SK-N-SH (cell line): ENCODE data around the gene SI. TPM values are rescaled to one million over a fixed set of nuclear protein-coding genes. Genes with fewer than 3 reads are reported as not detected.

Source experiments
- CTCF ChIA-PET: fragments of 300-600, 350-600 bp; formaldehyde crosslinking; extraction: SDS; loops from one replicate; lab custom pipeline; 2021; lab: Yijun Ruan, JAX
- POLR2A ChIA-PET: fragments of 350-600 bp; sonication (Branson Sonifier 250); formaldehyde crosslinking; extraction: SDS; loops from one replicate; lab custom pipeline; 2020; ENCODE audit warnings: antibody characterized with exemption, inconsistent platforms; lab: Yijun Ruan, JAX
- DNase-seq: peaks from one replicate; pipeline ENCODE4 v3.0.0; 2012
- H2AFZ ChIP-seq: fragments of 200-600 bp; sonication (generic); 2 replicates; pipeline ENCODE4 v1.8.1; 2016; ENCODE audit warnings: antibody characterized with exemption, mild to moderate bottlenecking, low read depth
- H3F3A ChIP-seq: fragments of 200-600 bp; sonication (generic); replicated peaks from 2 replicates; pipeline ENCODE3; 2016; ENCODE audit warnings: antibody characterized with exemption, mild to moderate bottlenecking; ENCODE audit not compliant: insufficient read depth
- H3K27ac ChIP-seq, 2 experiments: fragments of 200-500 bp in 1 of 2; fragments of 200-600 bp in 1 of 2; sonication (Bioruptor generic) in 1 of 2; sonication (generic), shearing (Covaris generic) in 1 of 2; 2 replicates each; pipeline versions ENCODE4 v1.5.1 to v1.6.1; 2014 to 2016; ENCODE audit warnings: low read depth in 2 of 2, inconsistent platforms in 1 of 2, low read length in 1 of 2, mild to moderate bottlenecking in 1 of 2, mixed read lengths in 1 of 2
- H3K27me3 ChIP-seq: fragments of 200-600 bp; sonication (generic), shearing (Covaris generic); 2 replicates; pipeline ENCODE4 v1.6.1; 2016; ENCODE audit warnings: mixed run types; ENCODE audit not compliant: insufficient read depth
- H3K36me3 ChIP-seq, 2 experiments: fragments of 200-500 bp in 1 of 2; fragments of 200-600 bp in 1 of 2; sonication (Bioruptor generic) in 1 of 2; sonication (generic) in 1 of 2; replicated peaks in 1 of 2; 2 replicates each; pipeline versions ENCODE3 to v1.5.1; 2014 to 2016; ENCODE audit warnings: low read length in 1 of 2, mild to moderate bottlenecking in 1 of 2; ENCODE audit not compliant: insufficient read depth in 2 of 2, control insufficient read depth in 1 of 2
- H3K4me1 ChIP-seq, 2 experiments: fragments of 200-500 bp in 1 of 2; fragments of 200-600 bp in 1 of 2; sonication (Bioruptor generic) in 1 of 2; sonication (generic), shearing (Covaris generic) in 1 of 2; 2 replicates each; pipeline versions ENCODE4 v1.5.1 to v1.6.1; 2014 to 2016; ENCODE audit warnings: low read depth in 1 of 2, low read length in 1 of 2, mixed run types in 1 of 2; ENCODE audit not compliant: insufficient read depth in 2 of 2, control insufficient read depth in 1 of 2
- H3K4me2 ChIP-seq: fragments of 200-600 bp; sonication (generic), shearing (Covaris generic); 2 replicates; pipeline ENCODE4 v1.6.1; 2017; ENCODE audit warnings: mixed run types
- H3K4me3 ChIP-seq, 2 experiments: fragments of 200-500 bp in 1 of 2; fragments of 200-600 bp in 1 of 2; sonication (Bioruptor generic) in 1 of 2; sonication (generic), shearing (Covaris generic) in 1 of 2; 2 replicates each; pipeline versions ENCODE4 v1.5.1 to v1.8.1; 2014 to 2016; ENCODE audit warnings: low read depth in 2 of 2, inconsistent platforms in 1 of 2, low read length in 1 of 2, mild to moderate bottlenecking in 1 of 2, mixed read lengths in 1 of 2, moderate library complexity in 1 of 2
- H3K79me2 ChIP-seq: fragments of 200-600 bp; sonication (generic); 2 replicates; pipeline ENCODE4 v1.8.1; 2017; ENCODE audit warnings: mild to moderate bottlenecking; ENCODE audit not compliant: insufficient read depth
- H3K9ac ChIP-seq: fragments of 200-600 bp; sonication (generic); 2 replicates; pipeline ENCODE4 v1.6.1; 2017; ENCODE audit warnings: mixed run types
- H3K9me2 ChIP-seq: fragments of 200-600 bp; sonication (generic); 2 replicates; pipeline ENCODE4 v1.6.1; 2017; ENCODE audit warnings: mixed run types
- H3K9me3 ChIP-seq: fragments of 200-600 bp; sonication (generic); 2 replicates; pipeline ENCODE4 v1.6.1; 2017; ENCODE audit warnings: mixed run types, mild to moderate bottlenecking, moderate library complexity
- H4K20me1 ChIP-seq: fragments of 200-600 bp; sonication (generic); 2 replicates; pipeline ENCODE4 v1.6.1; 2017; ENCODE audit warnings: mild to moderate bottlenecking, mixed run types; ENCODE audit not compliant: insufficient read depth
- ELF1 ChIP-seq: IDR thresholded peaks from 2 replicates; pipeline ENCODE4 v1.4.0; 2012
- EP300 ChIP-seq, 2 experiments: IDR thresholded peaks; 2 replicates each; pipeline versions ENCODE4 v1.4.0 to v1.6.1; 2012; ENCODE audit warnings: borderline replicate concordance in 1 of 2, low read depth in 1 of 2, low read length in 1 of 2
- FOSL2 ChIP-seq: IDR thresholded peaks from 2 replicates; pipeline ENCODE4 v1.4.0; 2012; ENCODE audit warnings: low read depth, mild to moderate bottlenecking, moderate library complexity, borderline replicate concordance
- FOXJ3 ChIP-seq: sonication (generic); formaldehyde crosslinking; IDR thresholded peaks from 2 replicates; pipeline ENCODE4 v1.5.1; 2020; ENCODE audit warnings: mild to moderate bottlenecking, missing genetic modification reagents
- FOXM1 ChIP-seq: IDR thresholded peaks from 2 replicates; pipeline ENCODE4 v1.4.0; 2012; ENCODE audit warnings: low read depth, mild to moderate bottlenecking
- GABPA ChIP-seq: IDR thresholded peaks from 2 replicates; pipeline ENCODE4 v1.4.0; 2012; ENCODE audit warnings: low read depth, mild to moderate bottlenecking
- GATA2 ChIP-seq: sonication (generic); formaldehyde crosslinking; IDR thresholded peaks from 2 replicates; pipeline ENCODE4 v1.5.0; 2020; ENCODE audit warnings: mild to moderate bottlenecking, missing genetic modification reagents
- MXI1 ChIP-seq: IDR thresholded peaks from 2 replicates; pipeline ENCODE4 v1.6.1; 2012; ENCODE audit warnings: mild to moderate bottlenecking, low read depth, low read length, improper control_type of control experiment
- NFIC ChIP-seq: IDR thresholded peaks from 2 replicates; pipeline ENCODE4 v1.4.0; 2012; ENCODE audit warnings: borderline replicate concordance
- RAD21 ChIP-seq: IDR thresholded peaks from 2 replicates; pipeline ENCODE4 v1.6.1; 2012; ENCODE audit warnings: mild to moderate bottlenecking, low read length
- RFX5 ChIP-seq: IDR thresholded peaks from 2 replicates; pipeline ENCODE4 v1.6.1; 2012; ENCODE audit warnings: mild to moderate bottlenecking, improper control_type of control experiment, low read length
- RXRA ChIP-seq: IDR thresholded peaks from 2 replicates; pipeline ENCODE4 v1.4.0; 2012; ENCODE audit warnings: low read depth, mild to moderate bottlenecking, borderline replicate concordance
- SMC3 ChIP-seq: IDR thresholded peaks from 2 replicates; pipeline ENCODE4 v1.6.1; 2012; ENCODE audit warnings: low read depth, low read length, improper control_type of control experiment
- YY1 ChIP-seq: IDR thresholded peaks from 2 replicates; pipeline ENCODE4 v1.4.0; 2012; ENCODE audit warnings: low read depth, mild to moderate bottlenecking
- WGBS: methylation state at CpG from one replicate; pipeline ENCODE4 v1.1.6; 2017; ENCODE audit warnings: low lambda C conversion rate; 5-methylcytosine and 5-hydroxymethylcytosine counted together
- polyA plus RNA-seq, 3 experiments: library from polyadenylated mRNA; depleted of rRNA; stranded (reverse); fragments of >200 nt; gene quantifications; 2 replicates each; pipeline ENCODE4 v1.2.3, GENCODE V29; 2012
- TF ChIP-seq, protein P1 (sequence below): fragments of 150-350 bp; IDR thresholded peaks from 2 replicates; pipeline ENCODE4 v1.6.1; 2016; ENCODE audit warnings: mild to moderate bottlenecking, low read depth, low read length
- TF ChIP-seq, protein P2 (sequence below): IDR thresholded peaks from 2 replicates; pipeline ENCODE4 v1.4.0; 2012; ENCODE audit warnings: low read depth, borderline replicate concordance
- TF ChIP-seq, protein P3 (sequence below): fragments of 150-350 bp; IDR thresholded peaks from 2 replicates; pipeline ENCODE4 v1.6.1; 2017; ENCODE audit warnings: antibody characterized with exemption, low read length, low read depth, borderline replicate concordance
- TF ChIP-seq, protein P4 (sequence below): fragments of 200-600 bp; sonication (generic); IDR thresholded peaks from 2 replicates; pipeline ENCODE4 v1.6.1; 2017; ENCODE audit warnings: antibody characterized with exemption, mild to moderate bottlenecking, moderate library complexity
- TF ChIP-seq, protein P5 (sequence below): IDR thresholded peaks from 2 replicates; pipeline ENCODE4 v1.4.0; 2012; ENCODE audit warnings: low read depth, borderline replicate concordance

SI gene
- polyA plus RNA-seq, 1 of the 3 experiments (the other 2 are of a cell fraction): not detected

DNA sequence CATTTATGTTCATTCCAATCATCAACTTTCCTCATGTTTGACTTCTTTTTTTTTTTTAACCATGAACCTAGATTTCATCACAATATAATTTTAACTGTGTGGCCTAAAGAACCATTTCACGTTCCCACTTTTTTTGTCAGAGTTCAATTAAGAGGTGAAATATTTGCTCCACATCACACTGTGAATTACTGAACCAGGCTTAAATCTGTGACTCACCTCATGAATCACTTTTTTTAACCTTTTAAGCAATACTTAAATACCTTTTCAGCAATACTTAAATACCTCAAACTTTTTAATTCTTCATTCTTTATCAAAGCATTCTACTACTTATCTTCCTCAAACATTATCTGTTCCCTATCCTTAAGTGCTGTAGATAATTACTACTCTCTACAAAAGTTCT, 137.6 kb downstream of the SI start:
- no peaks in the 10 kb centered on the region for H3F3A ChIP-seq

More for the DNA sequence above, 137.6 kb downstream of the SI start:
- Histone ChIP-seq H3K4me3 (no peak overlapping the region), H3K4me2 (no peak overlapping the region), H3K27me3 (no peaks in the 10 kb centered on the region), H3K79me2 (no peaks in the 10 kb centered on the region), H2AFZ (no peak overlapping the region), H3K9ac (no peak overlapping the region), H3K36me3 (no peaks in the 10 kb centered on the region), H3K9me3 (no peaks in the 10 kb centered on the region), H3K9me2 (no peaks in the 10 kb centered on the region), H4K20me1 (no peaks in the 10 kb centered on the region), H3K27ac (no peak overlapping the region), H3K4me1 (no peaks in the 10 kb centered on the region)
- TF ChIP-seq FOXM1 (no peak), FOSL2 (no peak), GATA2 (CRISPR knock-in tag) (no peak), RAD21 (no peak), NFIC (no peak), MXI1 (no peak), SMC3 (no peak), EP300 (IDR thresholded peaks at IDR 0.05; ENCODE audit: borderline replicate concordance in 1 of 2, low read depth in 1 of 2, low read length in 1 of 2) (no peak), RXRA (no peak), ELF1 (no peak), GABPA (no peak), RFX5 (no peak), YY1 (no peak), FOXJ3 (CRISPR knock-in tag) (no peak)
- TF ChIP-seq, protein P1, sequence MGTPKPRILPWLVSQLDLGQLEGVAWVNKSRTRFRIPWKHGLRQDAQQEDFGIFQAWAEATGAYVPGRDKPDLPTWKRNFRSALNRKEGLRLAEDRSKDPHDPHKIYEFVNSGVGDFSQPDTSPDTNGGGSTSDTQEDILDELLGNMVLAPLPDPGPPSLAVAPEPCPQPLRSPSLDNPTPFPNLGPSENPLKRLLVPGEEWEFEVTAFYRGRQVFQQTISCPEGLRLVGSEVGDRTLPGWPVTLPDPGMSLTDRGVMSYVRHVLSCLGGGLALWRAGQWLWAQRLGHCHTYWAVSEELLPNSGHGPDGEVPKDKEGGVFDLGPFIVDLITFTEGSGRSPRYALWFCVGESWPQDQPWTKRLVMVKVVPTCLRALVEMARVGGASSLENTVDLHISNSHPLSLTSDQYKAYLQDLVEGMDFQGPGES: no peak
- TF ChIP-seq, protein P2, sequence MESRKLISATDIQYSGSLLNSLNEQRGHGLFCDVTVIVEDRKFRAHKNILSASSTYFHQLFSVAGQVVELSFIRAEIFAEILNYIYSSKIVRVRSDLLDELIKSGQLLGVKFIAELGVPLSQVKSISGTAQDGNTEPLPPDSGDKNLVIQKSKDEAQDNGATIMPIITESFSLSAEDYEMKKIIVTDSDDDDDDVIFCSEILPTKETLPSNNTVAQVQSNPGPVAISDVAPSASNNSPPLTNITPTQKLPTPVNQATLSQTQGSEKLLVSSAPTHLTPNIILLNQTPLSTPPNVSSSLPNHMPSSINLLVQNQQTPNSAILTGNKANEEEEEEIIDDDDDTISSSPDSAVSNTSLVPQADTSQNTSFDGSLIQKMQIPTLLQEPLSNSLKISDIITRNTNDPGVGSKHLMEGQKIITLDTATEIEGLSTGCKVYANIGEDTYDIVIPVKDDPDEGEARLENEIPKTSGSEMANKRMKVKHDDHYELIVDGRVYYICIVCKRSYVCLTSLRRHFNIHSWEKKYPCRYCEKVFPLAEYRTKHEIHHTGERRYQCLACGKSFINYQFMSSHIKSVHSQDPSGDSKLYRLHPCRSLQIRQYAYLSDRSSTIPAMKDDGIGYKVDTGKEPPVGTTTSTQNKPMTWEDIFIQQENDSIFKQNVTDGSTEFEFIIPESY: no peak
- TF ChIP-seq, protein P3, sequence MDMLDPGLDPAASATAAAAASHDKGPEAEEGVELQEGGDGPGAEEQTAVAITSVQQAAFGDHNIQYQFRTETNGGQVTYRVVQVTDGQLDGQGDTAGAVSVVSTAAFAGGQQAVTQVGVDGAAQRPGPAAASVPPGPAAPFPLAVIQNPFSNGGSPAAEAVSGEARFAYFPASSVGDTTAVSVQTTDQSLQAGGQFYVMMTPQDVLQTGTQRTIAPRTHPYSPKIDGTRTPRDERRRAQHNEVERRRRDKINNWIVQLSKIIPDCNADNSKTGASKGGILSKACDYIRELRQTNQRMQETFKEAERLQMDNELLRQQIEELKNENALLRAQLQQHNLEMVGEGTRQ: no peak
- TF ChIP-seq, protein P4, sequence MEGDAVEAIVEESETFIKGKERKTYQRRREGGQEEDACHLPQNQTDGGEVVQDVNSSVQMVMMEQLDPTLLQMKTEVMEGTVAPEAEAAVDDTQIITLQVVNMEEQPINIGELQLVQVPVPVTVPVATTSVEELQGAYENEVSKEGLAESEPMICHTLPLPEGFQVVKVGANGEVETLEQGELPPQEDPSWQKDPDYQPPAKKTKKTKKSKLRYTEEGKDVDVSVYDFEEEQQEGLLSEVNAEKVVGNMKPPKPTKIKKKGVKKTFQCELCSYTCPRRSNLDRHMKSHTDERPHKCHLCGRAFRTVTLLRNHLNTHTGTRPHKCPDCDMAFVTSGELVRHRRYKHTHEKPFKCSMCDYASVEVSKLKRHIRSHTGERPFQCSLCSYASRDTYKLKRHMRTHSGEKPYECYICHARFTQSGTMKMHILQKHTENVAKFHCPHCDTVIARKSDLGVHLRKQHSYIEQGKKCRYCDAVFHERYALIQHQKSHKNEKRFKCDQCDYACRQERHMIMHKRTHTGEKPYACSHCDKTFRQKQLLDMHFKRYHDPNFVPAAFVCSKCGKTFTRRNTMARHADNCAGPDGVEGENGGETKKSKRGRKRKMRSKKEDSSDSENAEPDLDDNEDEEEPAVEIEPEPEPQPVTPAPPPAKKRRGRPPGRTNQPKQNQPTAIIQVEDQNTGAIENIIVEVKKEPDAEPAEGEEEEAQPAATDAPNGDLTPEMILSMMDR: no peak
- TF ChIP-seq, protein P5, sequence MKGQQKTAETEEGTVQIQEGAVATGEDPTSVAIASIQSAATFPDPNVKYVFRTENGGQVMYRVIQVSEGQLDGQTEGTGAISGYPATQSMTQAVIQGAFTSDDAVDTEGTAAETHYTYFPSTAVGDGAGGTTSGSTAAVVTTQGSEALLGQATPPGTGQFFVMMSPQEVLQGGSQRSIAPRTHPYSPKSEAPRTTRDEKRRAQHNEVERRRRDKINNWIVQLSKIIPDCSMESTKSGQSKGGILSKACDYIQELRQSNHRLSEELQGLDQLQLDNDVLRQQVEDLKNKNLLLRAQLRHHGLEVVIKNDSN: no peak
- ChIA-PET CTCF (interaction anchor here (1.4 kb wide), 1 partner anchor 44 kb away, joined by 3 read pairs; no protein-coding TSS in a partner anchor), POLR2A (no interaction called here)
- DNase-seq: no peak
- 29% methylated on average over 1 of the region's 1 CpG for WGBS
